Esophagus squamous epithelium (tissue), 5 donors: Measurements from ENCODE around the gene MAPKAPK3. TPM values are rescaled to one million over a fixed set of nuclear protein-coding genes. Genes with fewer than 3 reads are reported as not detected.
"Not testable (repeated sequence)": the region's sequence is repeated elsewhere in the genome, so short reads cannot be mapped to it uniquely, and the experiment has no call there.

Experiments used
- DNase-seq: peaks from one replicate; lab custom pipeline; 2025; lab: John Stamatoyannopoulos, UW
- H3K27ac ChIP-seq, 4 donors: fragments of 200-600 bp; sonication (generic); one replicate each; pipeline ENCODE4 v1.5.1; 2016 to 2019; ENCODE audit warnings: mild to moderate bottlenecking in 1 of 4
- H3K27me3 ChIP-seq, 4 donors: fragments of 200-600 bp; sonication (generic); 1 replicate in 3 of 4; 2 replicates in 1 of 4; pipeline versions ENCODE4 v1.5.1 to v1.6.0; 2017 to 2021; ENCODE audit warnings: antibody characterized with exemption in 1 of 4
- H3K36me3 ChIP-seq, 3 donors: fragments of 200-600 bp; sonication (generic); one replicate each; pipeline ENCODE4 v1.5.1; 2016 to 2019
- H3K4me1 ChIP-seq, 3 donors: fragments of 200-600 bp; sonication (generic); one replicate each; pipeline ENCODE4 v1.5.1; 2017 to 2019
- H3K4me3 ChIP-seq, 4 donors: fragments of 200-600 bp; sonication (generic); 1 replicate in 3 of 4; 2 replicates in 1 of 4; pipeline ENCODE4 v1.5.1; 2016 to 2019; ENCODE audit warnings: mild to moderate bottlenecking in 2 of 4, moderate library complexity in 1 of 4
- H3K9me3 ChIP-seq, 3 donors: fragments of 200-600 bp; sonication (generic); one replicate each; pipeline ENCODE4 v1.5.1; 2016 to 2019
- POLR2A ChIP-seq, 4 donors: fragments of 450-650 bp; IDR thresholded peaks; one replicate each; pipeline ENCODE4 v1.6.1; 2017; ENCODE audit warnings: antibody characterized with exemption in 4 of 4, mild to moderate bottlenecking in 4 of 4, moderate library complexity in 3 of 4
- WGBS, 2 donors: methylation state at CpG; one replicate each; pipeline ENCODE4 v1.1.5; 2018; 5-methylcytosine and 5-hydroxymethylcytosine counted together
- intact Hi-C: fragments of 100-400 bp; cut with DNase I; formaldehyde crosslinking; loops from one replicate; pipeline ENCODE4 v1.15.0; 2022
- total RNA-seq, 4 donors: library from RNA; depleted of rRNA; stranded (reverse); fragments of >200 nt; gene quantifications; one replicate each; pipeline ENCODE4 v1.1.0, GENCODE V29; 2016
- TF ChIP-seq, protein P1 (sequence below), 6 experiments: fragments of 450-650 bp in 4 of 6; fragments of 200-600 bp in 2 of 6; sonication (generic) in 2 of 6; IDR thresholded peaks; one replicate each; pipeline ENCODE4 v1.5.1; 2016 to 2019; ENCODE audit warnings: antibody characterized with exemption in 6 of 6, mild to moderate bottlenecking in 4 of 6, moderate library complexity in 4 of 6
- donor health status: DM: yes; HTN: yes; CAD: no.

Gene MAPKAPK3
- total RNA-seq, 4 donors from 2014 or later, result 46.5 to 65.6 (median 52.3) TPM

DNA sequence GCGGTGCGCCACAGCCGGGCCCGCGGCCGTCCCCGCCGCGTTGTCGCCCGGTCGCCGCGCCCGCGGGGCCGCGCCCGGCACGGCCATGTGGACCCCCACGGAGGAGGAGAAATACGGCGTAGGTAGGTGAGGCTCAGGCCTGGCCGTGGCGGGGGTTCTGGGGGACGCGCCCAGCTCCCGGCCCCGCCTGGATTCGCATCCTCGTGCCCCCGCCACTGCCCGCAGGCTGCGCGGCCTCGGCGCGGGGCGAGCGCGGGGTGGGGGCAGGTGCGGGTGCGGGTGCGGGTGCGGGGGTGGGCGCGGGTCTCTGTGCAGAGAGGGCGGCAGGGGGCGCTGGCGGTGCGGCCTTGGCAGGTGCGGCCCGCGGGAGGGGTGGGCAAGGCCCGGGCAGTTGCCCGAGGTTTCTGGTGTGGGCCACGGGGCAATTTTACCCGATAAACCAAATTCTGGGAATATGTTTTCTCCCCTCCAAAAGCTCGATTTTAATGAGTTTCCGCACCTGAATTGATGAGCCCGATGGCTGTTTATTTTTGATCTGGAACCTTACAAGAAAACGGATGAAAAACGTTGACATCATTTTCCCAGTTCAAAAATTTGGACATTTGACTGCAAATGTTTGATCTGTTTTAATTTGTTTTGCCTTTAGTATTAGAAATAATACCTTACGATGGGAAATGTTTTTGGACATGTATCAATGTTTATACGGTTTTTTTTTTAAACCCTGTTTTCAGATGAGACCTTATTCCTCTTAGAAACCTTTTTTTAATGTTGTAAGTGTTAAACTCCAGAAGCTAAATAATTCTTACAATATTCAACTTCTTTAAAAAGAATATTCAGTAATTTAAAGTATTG is 58.5 kb downstream of the MAPKAPK3 start:
- WGBS, 2 donors, result 10 to 19% methylated on average over 6 to 13 of the region's 65 CpGs
- no peak for TF ChIP-seq POLR2A (IDR thresholded peaks at IDR 0.05)
- TF ChIP-seq, protein P1, sequence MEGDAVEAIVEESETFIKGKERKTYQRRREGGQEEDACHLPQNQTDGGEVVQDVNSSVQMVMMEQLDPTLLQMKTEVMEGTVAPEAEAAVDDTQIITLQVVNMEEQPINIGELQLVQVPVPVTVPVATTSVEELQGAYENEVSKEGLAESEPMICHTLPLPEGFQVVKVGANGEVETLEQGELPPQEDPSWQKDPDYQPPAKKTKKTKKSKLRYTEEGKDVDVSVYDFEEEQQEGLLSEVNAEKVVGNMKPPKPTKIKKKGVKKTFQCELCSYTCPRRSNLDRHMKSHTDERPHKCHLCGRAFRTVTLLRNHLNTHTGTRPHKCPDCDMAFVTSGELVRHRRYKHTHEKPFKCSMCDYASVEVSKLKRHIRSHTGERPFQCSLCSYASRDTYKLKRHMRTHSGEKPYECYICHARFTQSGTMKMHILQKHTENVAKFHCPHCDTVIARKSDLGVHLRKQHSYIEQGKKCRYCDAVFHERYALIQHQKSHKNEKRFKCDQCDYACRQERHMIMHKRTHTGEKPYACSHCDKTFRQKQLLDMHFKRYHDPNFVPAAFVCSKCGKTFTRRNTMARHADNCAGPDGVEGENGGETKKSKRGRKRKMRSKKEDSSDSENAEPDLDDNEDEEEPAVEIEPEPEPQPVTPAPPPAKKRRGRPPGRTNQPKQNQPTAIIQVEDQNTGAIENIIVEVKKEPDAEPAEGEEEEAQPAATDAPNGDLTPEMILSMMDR (IDR thresholded peaks at IDR 0.05), result peak in 2 of 6 experiments; percentile 16 to 30
- DNase-seq, result no peak
- Histone ChIP-seq H3K27me3 (peaks cover 6 to 87% (median 8%) of the 10 kb centered on the region in 4 donors), H3K36me3 (no peaks in the 10 kb centered on the region), H3K4me1 (peaks cover 4 to 14% (median 9%) of the 10 kb centered on the region in 3 donors), H3K27ac (peak overlapping the region in 2 of 4 donors; percentile 30 to 63), H3K4me3 (peak overlapping the region; percentile 32 to 73 (median 50)), H3K9me3 (no peaks in the 10 kb centered on the region)
- intact Hi-C loops, result no loop called here

DNA sequence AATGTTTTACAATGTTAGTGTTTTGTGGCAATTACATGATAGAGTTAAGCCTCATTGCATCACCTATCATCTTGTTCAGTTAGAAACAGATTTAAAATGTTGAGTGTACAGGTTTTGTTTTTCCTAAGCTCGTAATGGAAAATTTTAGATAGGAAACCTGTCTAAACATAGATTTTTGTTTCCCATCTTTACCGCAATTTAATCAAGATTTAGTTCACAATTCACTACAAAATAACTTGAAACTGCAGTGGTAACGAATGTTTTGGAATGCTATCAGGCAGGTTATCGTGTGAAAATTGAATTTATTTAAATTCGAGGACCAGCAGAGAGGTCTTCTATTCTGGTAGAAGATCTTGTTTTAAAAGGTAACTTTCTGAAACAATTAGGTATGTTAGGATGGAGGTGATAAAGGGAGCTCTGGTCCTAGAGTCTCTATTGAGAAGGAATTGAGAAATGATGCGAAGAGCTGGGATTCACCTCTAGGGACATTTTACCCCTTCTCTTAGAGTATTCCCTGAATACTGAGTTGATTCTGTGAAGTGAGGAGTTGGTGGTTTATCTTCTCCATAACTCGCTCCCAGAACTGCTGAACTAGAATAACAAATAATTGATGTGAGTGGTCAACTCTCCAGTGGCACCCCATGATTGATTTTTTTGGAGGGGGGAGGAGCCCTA is 59.2 kb downstream of the MAPKAPK3 start:
- WGBS, 2 donors, result 70 to 74% methylated on average over 7 of the region's 7 CpGs
- H3K27me3 ChIP-seq, result peaks cover 6 to 91% (median 8%) of the 10 kb centered on the region in 4 donors
- H3K27ac ChIP-seq, result no peak overlapping the region

DNA sequence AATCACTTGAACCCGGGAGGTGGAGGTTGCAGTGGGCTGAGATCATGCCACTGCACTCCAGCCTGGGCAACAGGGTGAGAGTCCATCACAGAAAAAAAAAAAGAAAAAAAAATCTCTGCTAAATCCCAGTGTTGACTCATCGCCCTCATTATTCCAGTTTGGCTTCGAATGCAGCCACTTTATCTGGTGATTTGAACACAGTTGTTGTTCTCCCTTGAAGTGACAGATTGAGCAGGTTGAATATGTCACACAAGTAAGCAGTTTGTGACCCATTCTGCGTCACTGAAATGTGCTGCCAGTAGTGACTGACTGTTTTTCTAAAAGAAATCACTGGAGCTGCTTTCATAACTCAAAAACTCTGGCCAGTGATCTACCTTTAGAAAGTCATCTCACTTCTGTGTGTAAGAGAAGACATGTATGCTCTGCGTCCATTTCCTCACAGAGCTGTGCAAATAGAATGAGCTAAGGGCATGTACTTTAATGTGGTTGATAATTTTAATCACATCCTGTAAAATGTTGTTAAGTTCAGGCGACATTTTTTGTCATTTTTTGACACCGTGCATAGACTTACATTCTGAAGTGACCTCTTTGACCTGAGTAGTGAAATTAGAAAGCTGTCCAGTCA is 70.3 kb downstream of the MAPKAPK3 start:
- H3K4me1 ChIP-seq, result peaks cover 0 to 7% (median 0%) of the 10 kb centered on the region in 3 donors
- H3K4me3 ChIP-seq, result no peak overlapping the region
- H3K36me3 ChIP-seq, result no peaks in the 10 kb centered on the region
- no peak for DNase-seq
- no peaks in the 10 kb centered on the region for H3K27me3 ChIP-seq
- no peak for TF ChIP-seq POLR2A (IDR thresholded peaks at IDR 0.05)
- TF ChIP-seq, protein P1 (IDR thresholded peaks at IDR 0.05), result no peak
- H3K9me3 ChIP-seq, result no peaks in the 10 kb centered on the region
- intact Hi-C loops, result no loop called here
- WGBS, 2 donors, result 58 to 59% methylated on average over 7 of the region's 7 CpGs
- H3K27ac ChIP-seq, result no peak overlapping the region

More for the DNA sequence above, 59.2 kb downstream of the MAPKAPK3 start:
- no peaks in the 10 kb centered on the region for H3K9me3 ChIP-seq
- DNase-seq, result no peak
- H3K36me3 ChIP-seq, result no peaks in the 10 kb centered on the region
- H3K4me3 ChIP-seq, result no peak overlapping the region
- intact Hi-C loops, result no loop called here
- TF ChIP-seq POLR2A (IDR thresholded peaks at IDR 0.05), result no peak
- TF ChIP-seq, protein P1 (IDR thresholded peaks at IDR 0.05), result no peak
- peaks cover 4 to 14% (median 9%) of the 10 kb centered on the region in 3 donors for H3K4me1 ChIP-seq

DNA sequence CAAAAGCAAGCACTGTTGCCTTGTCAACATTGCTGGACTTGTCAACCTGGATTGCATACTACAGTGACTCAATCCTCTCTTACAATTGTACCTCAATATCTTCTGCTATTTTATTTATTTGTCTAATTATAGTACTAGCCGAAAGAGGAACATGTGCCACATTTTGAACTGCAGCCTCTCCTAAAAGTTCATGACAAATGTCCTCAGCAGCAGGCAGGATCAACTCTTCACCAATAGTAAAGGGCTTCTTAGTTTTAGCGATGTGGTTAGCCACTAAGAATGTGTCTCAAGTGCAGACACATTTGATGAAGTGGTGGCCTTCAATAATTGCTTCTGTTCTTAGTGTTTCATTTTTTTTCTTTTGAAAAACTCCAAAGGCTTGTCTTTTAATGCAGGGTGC is 71.0 kb downstream of the MAPKAPK3 start:
- Histone ChIP-seq H3K27ac (no peak overlapping the region), H3K9me3 (no peaks in the 10 kb centered on the region), H3K4me1 (peaks cover 0 to 7% (median 0%) of the 10 kb centered on the region in 3 donors), H3K36me3 (no peaks in the 10 kb centered on the region), H3K4me3 (no peak overlapping the region), H3K27me3 (no peaks in the 10 kb centered on the region)
- DNase-seq, result no peak
- TF ChIP-seq POLR2A (IDR thresholded peaks at IDR 0.05), result no peak
- TF ChIP-seq, protein P1 (IDR thresholded peaks at IDR 0.05), result no peak
- intact Hi-C loops, result no loop called here
- WGBS, 2 donors, result 60 to 75% methylated on average over 2 of the region's 2 CpGs

DNA sequence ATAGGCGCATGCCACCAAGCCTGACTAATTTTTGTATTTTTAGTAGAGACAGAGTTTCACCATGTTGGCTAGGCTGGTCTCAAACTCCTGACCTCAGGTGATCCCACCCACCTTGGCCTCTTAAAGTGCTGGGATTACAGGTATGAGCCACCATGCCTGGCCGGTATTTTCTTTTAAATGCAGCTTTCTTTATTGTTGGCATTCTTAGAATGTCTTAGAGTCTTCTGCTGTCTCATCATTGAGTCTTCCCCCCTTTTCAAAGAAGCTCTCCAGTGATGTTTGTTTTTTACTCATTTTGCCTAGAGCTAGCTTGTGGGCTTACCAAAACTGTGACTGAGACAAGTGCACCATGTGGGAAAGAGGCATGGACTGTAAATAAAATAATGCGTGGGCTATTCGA is 71.7 kb downstream of the MAPKAPK3 start:
- intact Hi-C loops, H3K36me3 ChIP-seq, H3K27me3 ChIP-seq, DNase-seq, H3K9me3 ChIP-seq, H3K27ac ChIP-seq, H3K4me3 ChIP-seq, H3K4me1 ChIP-seq: not testable (repeated sequence)
- 79 to 94% methylated on average over 4 of the region's 4 CpGs for WGBS, 2 donors
